K562 (cell line): Measurements from ENCODE around the gene CYP11A1. TPM values are rescaled to one million over a fixed set of nuclear protein-coding genes. Genes with fewer than 3 reads are reported as not detected.
A peak's percentile ranks its signal among the peaks of the same experiment; 100 is the strongest.

ENCODE experiments used
- ATF7 ChIP-seq: fragments of 450-650 bp; IDR thresholded peaks from 2 replicates; pipeline ENCODE4 v1.7.1; 2014; ENCODE audit warnings: mild to moderate bottlenecking, moderate library complexity
- CBFA2T2 ChIP-seq: fragments of 450-650 bp; conservative IDR thresholded peaks from 2 replicates; pipeline ENCODE4 v1.6.1; 2017; ENCODE audit warnings: mild to moderate bottlenecking
- CREB5 ChIP-seq: fragments of 250-450 bp; sonication (Bioruptor Pico); IDR thresholded peaks from 2 replicates; pipeline ENCODE4 v1.5.0; 2020; ENCODE audit warnings: mild to moderate bottlenecking
- E2F3 ChIP-seq: fragments of 250-450 bp; sonication (Bioruptor Pico); IDR thresholded peaks from 2 replicates; pipeline ENCODE4 v1.4.0; 2020; ENCODE audit warnings: mild to moderate bottlenecking
- ELF1 ChIP-seq: fragments of 200-800 bp; sonication (Bioruptor generic); IDR thresholded peaks from 2 replicates; pipeline ENCODE4 v1.6.1; 2016; ENCODE audit warnings: missing genetic modification characterization, missing compliant biosample characterization
- SRSF7 ChIP-seq: fragments of 200-400 bp; formaldehyde crosslinking; optimal IDR thresholded peaks from 2 replicates; pipeline ENCODE3; 2017; ENCODE audit warnings: mild to moderate bottlenecking, low read depth, low read length
- THAP7 ChIP-seq: fragments of 250-450 bp; sonication (Bioruptor Pico); IDR thresholded peaks from 2 replicates; pipeline ENCODE4 v1.5.0; 2021
- ZNF407 ChIP-seq: fragments of 450-650 bp; IDR thresholded peaks from 2 replicates; pipeline ENCODE4 v1.6.1; 2016; ENCODE audit warnings: low read depth
- polyA plus RNA-seq, 8 experiments: library from polyadenylated mRNA; depleted of rRNA in 4 of 8; stranded (reverse) in 5 of 8; unstranded in 3 of 8; fragments of >200 nt; fragmentation: Nextera tagmentation in 2 of 8; fragmentation: Illumina TruSeq in 1 of 8; extraction: Ambion mirVana in 2 of 8; extraction: Trizol in 1 of 8; gene quantifications; 2 replicates each; pipeline versions ENCODE4 v1.2.1 to v1.2.3, GENCODE V29; 2011 to 2014; ENCODE audit warnings: inconsistent platforms in 1 of 8, missing spikeins in 1 of 8
- total RNA-seq, 7 experiments: library from RNA; depleted of rRNA in 6 of 7; stranded (reverse); fragments of >200 nt in 6 of 7; fragmentation: Illumina TruSeq in 2 of 7; extraction: Trizol in 2 of 7; gene quantifications; 2 replicates each; pipeline versions ENCODE4 v1.2.1 to v1.2.3, GENCODE V29; 2011 to 2021; ENCODE audit warnings: low replicate concordance in 1 of 7

The CYP11A1 gene
- total and polyA plus RNA-seq, 9 of the 15 experiments (the other 6 are each of a cell fraction or from before 2014, with no cell fraction given): 0.06 to 0.24 (median 0.10) TPM; not detected in 4

GRCh38 chr15:74398183-74398582, 30.7 kb upstream of the CYP11A1 start (continued):
- TF ChIP-seq ZNF407: no peak
- no peak for TF ChIP-seq ATF7
- TF ChIP-seq ELF1 (tag): no peak
- peak; percentile 61 for TF ChIP-seq CBFA2T2
- no peak for TF ChIP-seq CREB5 (CRISPR knock-in tag)
- TF ChIP-seq THAP7 (CRISPR knock-in tag): no peak
- TF ChIP-seq E2F3 (CRISPR knock-in tag): no peak
- TF ChIP-seq SRSF7: no peak
